ENCODE measurements around the gene APOC3.
"Not testable (repeated sequence)": the region's sequence is repeated elsewhere in the genome, so short reads cannot be mapped to it uniquely, and the experiment has no call there.

APOC3 gene

GRCh38 chr11:116832350-116833290, 2.9 kb downstream of the APOC3 start:
- DNase-seq: no peak

DNA sequence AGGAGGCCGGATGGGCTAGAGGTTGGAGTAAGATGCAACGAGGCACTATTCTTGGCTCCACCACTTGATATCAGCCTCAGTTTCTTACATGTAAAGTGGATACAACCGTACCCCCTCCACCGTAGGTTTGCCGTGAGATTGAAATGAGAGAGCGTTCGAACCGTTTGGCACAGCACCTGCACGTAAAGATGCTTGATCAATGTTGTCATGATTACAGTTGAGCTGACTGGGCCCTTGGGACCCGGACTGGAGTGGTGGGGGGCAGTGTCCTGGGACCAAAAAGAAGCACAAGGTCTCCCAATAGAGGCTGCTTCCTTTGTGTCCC, 3.7 kb downstream of the APOC3 start:
- no peak for DNase-seq

DNA sequence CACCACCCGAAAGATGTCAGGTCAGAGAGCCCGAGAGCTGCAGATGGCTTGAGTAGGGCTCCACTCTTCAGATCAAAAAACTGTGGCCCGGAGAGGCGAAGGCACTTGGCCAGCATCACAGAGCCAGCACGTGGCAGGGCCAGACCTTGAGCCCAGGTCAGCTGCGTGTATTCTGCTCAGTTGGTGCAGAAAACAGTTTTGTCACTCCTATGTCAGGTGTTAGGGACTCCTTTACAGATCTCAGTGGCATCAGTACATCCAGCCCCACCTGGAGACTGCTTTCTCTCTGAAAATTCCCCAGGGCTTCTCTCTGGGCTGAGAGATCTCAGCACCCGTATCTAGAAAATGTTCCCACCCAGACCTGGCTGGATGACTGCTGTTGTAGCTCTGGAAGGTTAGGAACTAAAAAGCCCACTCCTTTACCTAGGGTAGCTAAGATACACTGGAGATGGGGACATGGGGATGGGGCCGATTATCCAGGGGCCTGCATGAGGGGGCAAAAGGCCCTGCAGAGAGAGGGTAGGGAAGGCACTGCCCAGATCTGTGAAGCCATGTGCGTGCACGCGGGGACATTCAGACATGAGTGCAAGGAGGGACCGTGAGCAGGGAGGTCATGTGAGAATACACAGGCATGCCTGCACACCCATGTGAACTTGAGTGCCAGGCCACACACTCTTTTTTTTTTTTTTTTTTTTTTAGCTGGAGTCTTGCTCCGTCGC, 4.3 kb downstream of the APOC3 start:
- DNase-seq: no peak

DNA sequence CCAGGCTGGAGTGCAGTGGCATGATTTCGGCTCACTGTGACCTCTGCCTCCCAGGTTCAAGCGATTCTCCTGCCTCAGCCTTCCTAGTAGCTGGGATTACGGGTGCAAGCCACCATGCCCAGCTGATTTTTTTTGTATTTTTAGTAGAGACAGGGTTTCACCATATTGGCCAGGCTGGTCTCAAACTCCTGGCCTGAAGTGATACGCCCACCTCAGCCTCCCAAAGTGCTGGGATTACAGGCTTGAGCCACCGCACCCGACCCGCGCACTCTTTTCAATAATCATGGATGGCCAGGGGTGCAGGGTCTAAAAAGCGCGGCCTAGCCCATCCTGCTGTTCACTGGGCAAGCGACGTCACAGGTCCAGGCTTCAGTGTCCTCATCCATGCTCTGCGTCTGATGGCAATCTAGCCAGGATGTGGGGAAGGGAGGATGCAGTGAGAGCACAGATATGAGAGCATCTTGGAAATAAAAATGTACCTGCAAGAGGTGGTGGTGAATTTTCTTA, 4.9 kb downstream of the APOC3 start:
- not testable (repeated sequence) for DNase-seq

- DNase-seq: no peak
These were observed 5.5 kb downstream of the APOC3 start for GRCh38 chr11:116835042-116835772.

GRCh38 chr11:116835791-116836631, 6.3 kb downstream of the APOC3 start:
- DNase-seq: peak; percentile 76

GRCh38 chr11:116836632-116836991, 6.9 kb downstream of the APOC3 start:
- no peak for DNase-seq

DNA sequence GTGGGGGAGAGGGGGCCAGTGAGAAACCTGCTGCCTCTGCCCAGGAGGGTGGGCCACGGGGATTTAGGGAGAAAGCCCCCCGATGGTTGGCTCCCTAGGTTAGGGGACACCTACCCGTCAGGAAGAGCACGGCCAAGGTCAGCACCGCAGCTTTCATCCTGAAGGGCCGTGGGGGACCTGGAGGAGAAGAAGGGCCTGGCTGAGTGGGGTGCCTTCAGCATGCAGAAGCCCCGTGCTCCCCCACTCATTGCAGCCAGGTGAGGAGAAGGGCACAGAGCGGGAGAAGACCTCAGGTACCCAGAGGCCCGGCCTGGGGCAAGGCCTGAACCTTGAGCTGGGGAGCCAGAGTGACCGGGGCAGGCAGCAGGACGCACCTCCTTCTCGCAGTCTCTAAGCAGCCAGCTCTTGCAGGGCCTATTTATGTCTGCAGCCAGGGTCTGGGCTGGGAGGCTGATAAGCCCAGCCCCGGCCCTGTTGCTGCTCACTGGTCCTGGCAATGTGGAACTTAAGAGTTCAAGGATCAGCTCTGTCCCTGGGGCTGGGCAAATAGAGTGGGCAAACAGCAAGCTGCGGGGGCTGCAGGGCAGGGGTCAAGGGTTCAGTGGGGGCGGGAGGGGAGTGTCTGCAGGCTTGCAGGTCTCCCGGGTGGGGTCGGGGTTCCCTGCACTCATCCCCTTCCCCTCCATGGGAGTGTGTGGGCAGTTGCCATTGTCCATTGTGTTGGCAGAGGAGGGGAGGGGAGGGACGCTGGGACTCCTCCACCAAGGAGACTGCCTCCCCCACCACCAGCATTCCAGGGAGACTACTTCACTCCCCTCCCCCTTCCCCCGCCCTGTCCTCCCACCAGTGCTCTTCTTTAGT, 7.8 kb downstream of the APOC3 start, which contains the start of gene APOA1:
Gene APOA1, minus strand, starts transcription at position 392 of the 861 bp plus-strand sequence. Its CDS starts 235 bp downstream, at position 157.
- no peak for DNase-seq

DNA sequence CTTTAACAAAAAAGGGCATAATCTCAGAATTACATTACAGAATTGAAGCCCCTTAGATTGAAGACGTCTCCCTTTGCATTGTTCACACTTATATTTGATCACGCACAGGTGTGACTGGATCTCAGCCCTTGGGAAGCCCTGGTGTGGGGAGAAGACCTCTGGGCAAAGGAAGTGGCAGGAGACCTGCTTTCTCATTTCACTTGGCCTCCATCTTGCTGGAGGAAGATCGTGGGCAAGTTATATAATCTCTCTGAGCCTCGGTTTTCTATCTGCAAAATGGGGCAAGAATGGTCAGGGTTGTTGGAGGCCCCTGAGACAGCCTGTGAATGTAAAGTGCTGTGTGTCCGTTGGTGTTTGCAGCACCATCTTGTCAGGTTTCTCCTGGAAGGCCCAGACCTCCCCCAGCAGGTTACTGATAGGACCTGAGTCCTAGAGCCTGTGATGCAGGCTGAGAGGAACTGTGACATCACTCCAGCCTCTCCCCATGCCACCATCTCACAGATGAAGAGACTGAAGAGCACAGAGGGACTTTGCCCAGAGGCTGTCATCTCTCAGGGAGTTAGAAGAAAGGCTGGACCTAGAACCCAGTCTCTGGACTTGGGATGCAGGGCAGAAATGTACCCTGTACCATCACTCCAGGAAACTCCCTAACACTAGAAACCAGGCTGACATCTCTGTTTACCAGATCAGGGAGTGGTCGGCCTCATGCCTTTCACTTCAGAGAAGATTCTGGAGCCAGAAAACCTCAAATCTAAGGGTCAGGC, 8.8 kb downstream of the APOC3 start:
- DNase-seq: no peak

DNA sequence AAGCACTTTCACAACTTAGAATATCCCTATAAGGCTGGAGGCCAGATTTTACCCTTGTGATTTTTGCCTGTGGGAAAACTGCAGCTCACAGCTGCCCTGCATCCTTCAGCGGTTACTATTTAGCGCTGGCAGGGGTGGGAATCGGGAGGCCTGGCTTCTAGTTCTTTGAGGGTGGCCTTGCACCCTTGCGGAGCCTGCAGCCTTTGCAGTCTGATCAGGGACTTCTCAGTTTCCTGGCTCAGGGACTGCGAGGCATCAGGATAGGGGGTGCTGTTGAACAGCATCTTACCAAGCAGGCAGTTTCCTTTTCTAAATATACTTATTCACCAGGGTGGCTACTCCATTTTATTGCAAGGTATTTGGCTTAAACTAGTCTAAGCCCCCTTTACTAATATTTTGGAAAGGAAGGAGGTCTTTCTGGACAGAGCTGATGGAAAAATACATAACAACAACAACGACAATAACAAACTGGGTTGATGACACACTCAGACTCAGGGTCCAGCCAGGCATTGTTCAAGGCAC, 10.6 kb downstream of the APOC3 start:
- no peak for DNase-seq

GRCh38 chr11:116840746-116841296, 11.1 kb downstream of the APOC3 start:
- DNase-seq: no peak

GRCh38 chr11:116842117-116842516, 12.4 kb downstream of the APOC3 start:
- DNase-seq: no peak

DNA sequence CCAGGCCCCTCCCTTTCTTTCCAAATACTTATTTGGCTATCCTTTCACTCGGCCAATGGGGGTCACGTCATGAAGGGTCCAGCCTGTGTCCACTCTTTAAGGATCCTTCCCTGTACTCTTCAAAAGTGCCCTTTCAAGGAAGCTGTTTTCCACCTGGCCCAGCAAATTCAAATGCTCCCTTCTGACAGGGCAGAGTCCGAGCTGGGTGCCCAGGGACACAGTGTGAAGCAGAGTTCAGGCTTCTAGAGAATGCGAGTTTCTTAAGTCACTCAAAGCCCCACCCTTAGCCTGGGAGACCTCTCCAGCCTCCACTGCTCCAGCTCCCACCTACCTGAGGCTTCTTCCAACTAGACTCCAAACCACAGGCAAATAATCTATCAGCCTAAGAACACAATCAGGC, 13.2 kb downstream of the APOC3 start:
- no peak for DNase-seq

DNA sequence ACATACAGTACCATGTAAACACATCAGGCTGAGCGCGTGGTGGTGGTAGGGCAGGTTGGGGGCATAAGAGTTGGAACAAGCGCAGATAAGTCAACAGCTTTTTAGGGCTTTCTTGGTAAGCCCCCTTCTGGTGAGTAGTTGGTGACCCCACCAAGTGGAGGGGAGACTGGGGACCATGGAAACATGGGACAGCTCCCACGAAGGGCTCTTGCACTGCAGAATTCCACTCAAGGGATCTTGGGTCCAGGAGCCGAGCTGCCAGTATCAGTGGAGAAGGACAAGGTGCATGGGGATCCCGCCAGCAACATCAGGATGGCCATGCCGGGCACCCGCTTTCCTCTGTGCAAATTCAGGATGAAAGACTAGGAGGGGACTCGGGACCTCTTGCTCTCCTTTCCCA, 14.0 kb downstream of the APOC3 start:
- no peak for DNase-seq

GRCh38 chr11:116844722-116845121, 15.0 kb downstream of the APOC3 start:
- DNase-seq: no peak

DNA sequence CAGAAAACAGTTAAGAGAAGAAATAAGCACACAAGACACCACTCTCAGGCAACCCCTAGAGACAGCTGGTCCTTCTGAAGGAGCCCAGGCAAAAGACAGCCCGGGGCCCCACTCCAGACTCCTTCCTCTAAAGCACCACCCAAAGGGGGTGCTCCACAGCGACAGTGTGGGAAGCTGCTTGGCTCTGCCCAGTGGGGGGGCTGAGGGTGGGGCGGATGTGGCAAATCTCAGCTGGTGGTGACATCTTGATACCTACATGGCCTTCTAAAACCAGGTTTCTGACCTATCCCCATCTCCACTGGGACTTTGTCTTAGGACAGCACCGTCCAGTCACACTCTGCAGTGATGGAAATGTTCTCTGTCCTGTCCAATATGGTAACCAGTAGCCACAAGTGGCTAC, 17.9 kb downstream of the APOC3 start:
- DNase-seq: no peak

DNA sequence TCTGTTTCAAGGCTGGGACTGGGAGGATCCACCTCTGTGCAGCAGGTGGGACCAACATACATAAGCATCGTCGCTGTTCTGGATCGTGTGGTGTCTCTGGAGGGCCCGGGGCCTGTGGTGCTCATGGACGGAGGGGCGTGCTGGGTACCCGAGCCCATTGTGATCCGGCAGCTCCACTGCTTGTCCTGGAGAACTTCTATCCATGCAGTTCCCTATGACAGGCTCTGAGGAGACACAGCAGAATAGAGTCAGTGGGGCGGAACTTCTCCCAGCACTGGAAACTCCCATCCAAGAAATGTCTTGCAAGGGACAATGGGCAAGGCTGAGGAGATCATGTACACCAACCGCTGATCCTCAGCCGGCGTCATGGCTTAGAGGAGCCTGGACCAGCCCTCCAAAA, 19.4 kb downstream of the APOC3 start:
- DNase-seq: no peak

GRCh38 chr11:116849486-116849885, 19.8 kb downstream of the APOC3 start:
- no peak for DNase-seq

DNA sequence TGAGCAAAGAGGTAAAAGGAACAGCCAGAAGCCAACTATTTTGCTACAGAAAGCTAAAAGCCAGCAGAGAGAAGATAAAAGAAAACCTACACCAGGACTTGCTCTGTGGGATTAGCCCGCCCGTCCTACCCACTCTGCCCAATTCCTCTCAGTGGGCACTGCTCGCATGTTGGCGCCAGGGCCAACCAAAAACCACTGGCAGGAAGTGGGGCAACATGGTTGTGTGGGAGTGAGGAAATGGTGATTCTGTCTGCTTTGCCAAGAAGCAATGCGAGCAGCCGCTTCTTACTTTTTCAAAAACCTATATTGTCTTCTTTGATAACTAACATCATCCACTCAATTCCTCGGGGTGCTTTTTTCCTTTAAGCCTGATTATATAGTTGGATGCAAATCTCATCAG, 21.9 kb downstream of the APOC3 start:
- peak; percentile 60 for DNase-seq
